GM12878 (cell line): ENCODE data around the gene FBXL19. TPM values are rescaled to one million over a fixed set of nuclear protein-coding genes. Genes with fewer than 3 reads are reported as not detected.

ENCODE experiments used
- ATF3 ChIP-seq: IDR thresholded peaks from 2 replicates; pipeline ENCODE4 v1.6.1; 2011; ENCODE audit warnings: low read depth, mild to moderate bottlenecking, low read length, moderate library complexity, borderline replicate concordance; ENCODE audit errors: extremely low read depth
- CTCF ChIP-seq, 3 experiments: IDR thresholded peaks in 2 of 3; conservative IDR thresholded peaks in 1 of 3; 2 replicates each; pipeline ENCODE4 v1.5.1; 2011; ENCODE audit warnings: low read depth in 3 of 3, low read length in 3 of 3, mild to moderate bottlenecking in 3 of 3, control low read depth in 2 of 3, moderate library complexity in 2 of 3, inconsistent platforms in 1 of 3, mixed read lengths in 1 of 3; ENCODE audit not compliant: control insufficient read depth in 2 of 3, insufficient read depth in 1 of 3; ENCODE audit errors: extremely low read depth in 1 of 3
- DPF2 ChIP-seq: fragments of 450-650 bp; IDR thresholded peaks from 2 replicates; pipeline ENCODE4 v1.6.1; 2017; ENCODE audit warnings: mild to moderate bottlenecking
- MYC ChIP-seq: IDR thresholded peaks from 2 replicates; pipeline ENCODE4 v1.6.1; 2011; ENCODE audit warnings: mild to moderate bottlenecking, low read length, moderate library complexity, inconsistent platforms; ENCODE audit not compliant: insufficient read depth, insufficient replicate concordance, insufficient read length, severe bottlenecking
- NBN ChIP-seq: fragments of 450-650 bp; IDR thresholded peaks from 2 replicates; pipeline ENCODE4 v1.6.1; 2016
- NR2C1 ChIP-seq: fragments of 450-650 bp; IDR thresholded peaks from 2 replicates; pipeline ENCODE4 v1.6.1; 2017; ENCODE audit warnings: antibody characterized with exemption, mild to moderate bottlenecking, moderate library complexity
- PAX5 ChIP-seq: IDR thresholded peaks from 2 replicates; pipeline ENCODE4 v1.6.1; 2011; ENCODE audit warnings: low read depth, low read length, borderline replicate concordance
- RAD21 ChIP-seq: IDR thresholded peaks from 2 replicates; pipeline ENCODE4 v1.6.1; 2011; ENCODE audit warnings: mild to moderate bottlenecking, low read depth, low read length, moderate library complexity; ENCODE audit not compliant: insufficient read depth
- SMC3 ChIP-seq: IDR thresholded peaks from 2 replicates; pipeline ENCODE4 v1.6.1; 2011; ENCODE audit warnings: low read length, improper control_type of control experiment, borderline replicate concordance
- STAT3 ChIP-seq: IDR thresholded peaks from 2 replicates; pipeline ENCODE4 v1.6.1; 2011; ENCODE audit warnings: low read depth, low read length, improper control_type of control experiment
- ZNF592 ChIP-seq: fragments of 450-650 bp; IDR thresholded peaks from 2 replicates; pipeline ENCODE4 v1.6.1; 2017; ENCODE audit warnings: mild to moderate bottlenecking, moderate library complexity
- ZNF687 ChIP-seq: fragments of 450-650 bp; IDR thresholded peaks from 2 replicates; pipeline ENCODE4 v1.6.1; 2017; ENCODE audit warnings: mild to moderate bottlenecking, moderate library complexity
- polyA plus RNA-seq, 11 experiments: library from polyadenylated mRNA; depleted of rRNA in 4 of 11; unstranded in 6 of 11; stranded (reverse) in 5 of 11; fragments of >200 nt; fragmentation: Nextera tagmentation in 4 of 11; fragmentation: Illumina TruSeq in 1 of 11; extraction: Ambion mirVana in 4 of 11; extraction: Trizol in 1 of 11; gene quantifications; 1 replicate in 1 of 11; 2 replicates in 10 of 11; pipeline versions ENCODE4 v1.2.1 to v1.2.3, GENCODE V29; 2011 to 2016; ENCODE audit warnings: inconsistent platforms in 2 of 11, missing spikeins in 2 of 11, low read depth in 1 of 11
- total RNA-seq, 4 experiments: library from RNA; depleted of rRNA in 3 of 4; stranded (reverse); fragments of >200 nt in 3 of 4; fragmentation: Illumina TruSeq in 1 of 4; extraction: Trizol in 1 of 4; gene quantifications; 2 replicates each; pipeline versions ENCODE4 v1.2.1 to v1.2.3, GENCODE V29; 2013 to 2021
- TF ChIP-seq, protein P1 (sequence below): IDR thresholded peaks from 2 replicates; pipeline ENCODE4 v1.6.1; 2011; ENCODE audit warnings: borderline replicate concordance, low read depth, mild to moderate bottlenecking, moderate library complexity, low read length; ENCODE audit not compliant: insufficient read depth, poor library complexity, severe bottlenecking

Gene FBXL19
- total and polyA plus RNA-seq, 10 of the 15 experiments (the other 5 are each of a cell fraction or from before 2014, with no cell fraction given): 0.02 to 32.1 (median 6.8) TPM; not detected in 1

DNA sequence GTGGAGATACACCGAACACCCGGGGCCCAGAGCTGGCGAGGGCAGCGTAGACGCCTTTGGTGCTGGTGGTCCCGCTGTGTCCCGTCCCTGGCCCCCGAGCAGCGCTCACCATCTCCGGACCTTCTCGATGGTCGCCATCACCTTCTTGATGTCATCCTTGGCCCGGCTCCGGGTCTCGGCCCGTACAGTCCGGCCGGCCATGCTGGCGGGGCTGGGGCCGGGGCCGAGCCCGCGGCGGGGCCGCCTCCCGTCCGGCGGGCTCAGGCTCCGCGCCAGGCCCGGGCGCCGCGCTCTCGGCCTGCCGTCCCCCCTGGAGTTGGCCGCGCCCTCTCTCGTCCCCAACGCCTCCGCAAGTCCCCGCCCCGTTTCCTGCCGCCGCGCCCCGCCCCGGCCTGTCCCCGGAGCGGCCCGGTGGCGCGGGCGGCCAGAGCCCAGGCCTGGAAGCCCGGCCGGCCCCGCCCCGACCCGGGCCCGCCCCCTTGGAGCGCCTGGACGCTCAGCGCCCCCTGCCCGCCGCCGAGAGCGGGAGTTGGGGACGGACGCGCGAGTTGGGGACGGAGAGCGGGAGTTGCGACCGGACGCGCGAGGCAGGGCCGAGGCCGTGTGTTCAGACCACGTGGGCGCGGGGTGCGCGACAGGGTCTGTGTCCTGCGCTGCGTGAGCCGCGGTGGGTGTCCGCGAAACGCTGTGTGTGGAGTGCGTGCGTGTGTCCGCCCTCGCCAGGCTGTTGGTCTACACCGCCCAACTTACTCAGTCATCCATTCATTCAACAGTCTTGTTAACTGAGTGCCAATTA lies 29.4 kb upstream of the FBXL19 start, which contains the start of gene BCL7C (continued):
- peak; percentile 71 for TF ChIP-seq ZNF592
- peak; percentile 26 to 69 (median 45); a peak in 4 of 6 replicates for TF ChIP-seq CTCF (IDR thresholded peaks at IDR 0.05 in 2 of 3, conservative IDR thresholded peaks at IDR 0.05 in 1 of 3; ENCODE audit: control insufficient read depth in 2 of 3, extremely low read depth in 1 of 3, insufficient read depth in 1 of 3, low read depth in 3 of 3, low read length in 3 of 3)
- peak; percentile 10; the same call in 1 of the 2 replicates for TF ChIP-seq PAX5
- peak; percentile 42; the same call in 1 of the 2 replicates for TF ChIP-seq SMC3
- peak; percentile 91; the same call in 1 of the 2 replicates for TF ChIP-seq ZNF687
- no peak for TF ChIP-seq STAT3
- 0 out of 2 replicates have a peak, but pooled peaks have one; percentile 17 for TF ChIP-seq DPF2
- TF ChIP-seq MYC: peak; percentile 72
- TF ChIP-seq ATF3: no peak
- peak; percentile 45 for TF ChIP-seq RAD21
- 0 out of 2 replicates have a peak, but pooled peaks have one; percentile 25 for TF ChIP-seq NR2C1
- TF ChIP-seq, protein P1, sequence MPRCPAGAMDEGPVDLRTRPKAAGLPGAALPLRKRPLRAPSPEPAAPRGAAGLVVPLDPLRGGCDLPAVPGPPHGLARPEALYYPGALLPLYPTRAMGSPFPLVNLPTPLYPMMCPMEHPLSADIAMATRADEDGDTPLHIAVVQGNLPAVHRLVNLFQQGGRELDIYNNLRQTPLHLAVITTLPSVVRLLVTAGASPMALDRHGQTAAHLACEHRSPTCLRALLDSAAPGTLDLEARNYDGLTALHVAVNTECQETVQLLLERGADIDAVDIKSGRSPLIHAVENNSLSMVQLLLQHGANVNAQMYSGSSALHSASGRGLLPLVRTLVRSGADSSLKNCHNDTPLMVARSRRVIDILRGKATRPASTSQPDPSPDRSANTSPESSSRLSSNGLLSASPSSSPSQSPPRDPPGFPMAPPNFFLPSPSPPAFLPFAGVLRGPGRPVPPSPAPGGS: no peak
- peak; percentile 31; the same call in 1 of the 2 replicates for TF ChIP-seq NBN
